ENCODE data around the gene PDGFD.

Gene PDGFD

GRCh38 chr11:103920933-103921332, 243.0 kb downstream of the PDGFD start:
- no peak for DNase-seq (ENCODE audit: low spot score)

GRCh38 chr11:103920449-103920848, 243.5 kb downstream of the PDGFD start:
- DNase-seq (ENCODE audit: low spot score), result peak; percentile 15

DNA sequence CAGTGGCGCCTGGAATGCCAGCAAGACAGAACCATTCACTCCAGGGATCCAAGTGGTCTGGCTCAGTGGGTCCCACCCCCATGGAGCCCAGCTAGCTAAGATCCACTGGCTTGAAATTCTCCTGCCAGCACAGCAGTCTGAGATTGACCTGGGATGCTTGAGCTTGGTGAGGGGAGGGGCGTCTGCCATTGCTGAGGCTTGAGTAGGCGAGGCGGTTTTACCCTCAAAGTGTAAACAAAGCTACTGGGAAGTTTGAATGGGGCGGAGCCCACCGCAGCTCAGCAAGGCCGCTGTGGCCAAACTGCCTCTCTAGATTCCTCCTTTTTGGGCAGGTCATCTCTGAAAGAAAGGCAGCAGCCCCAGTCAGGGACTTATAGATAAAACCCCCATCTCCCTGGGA, 253.2 kb downstream of the PDGFD start:
- no peak for DNase-seq (ENCODE audit: low spot score)

- peak; percentile 43 for DNase-seq (ENCODE audit: low spot score)
Measured at GRCh38 chr11:103907548-103908455, 256.1 kb downstream of the PDGFD start.

- DNase-seq (ENCODE audit: low spot score), result no peak
Measured at GRCh38 chr11:103907136-103907535, 256.8 kb downstream of the PDGFD start.

DNA sequence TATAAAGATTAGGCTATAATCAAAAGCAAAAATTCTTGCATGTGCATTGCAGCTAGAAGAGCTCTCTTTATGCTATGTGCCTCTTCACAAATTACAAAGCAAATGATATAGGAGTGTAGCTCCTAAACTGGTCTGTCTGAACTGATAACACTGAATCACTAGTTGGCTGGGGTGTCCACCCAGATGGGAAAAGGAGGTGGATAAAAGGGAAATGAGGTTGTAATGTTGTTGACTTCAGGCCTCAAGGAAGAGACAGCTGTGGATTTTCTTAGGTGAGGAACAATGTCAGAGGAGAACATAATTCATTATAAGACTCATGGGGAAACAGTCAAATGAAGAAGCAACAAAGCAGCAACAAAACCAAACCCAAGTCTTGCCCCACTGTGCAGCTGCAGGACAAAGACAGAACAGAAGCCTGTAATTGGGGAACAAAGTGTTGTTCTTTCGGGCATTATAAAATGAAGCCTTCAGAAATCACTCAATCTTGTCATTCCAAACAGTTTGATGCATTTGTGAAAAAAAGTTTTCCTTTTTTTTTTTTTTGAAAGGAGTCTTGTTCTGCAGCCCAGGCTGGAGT, 257.6 kb downstream of the PDGFD start:
- DNase-seq (ENCODE audit: low spot score), result no peak

DNA sequence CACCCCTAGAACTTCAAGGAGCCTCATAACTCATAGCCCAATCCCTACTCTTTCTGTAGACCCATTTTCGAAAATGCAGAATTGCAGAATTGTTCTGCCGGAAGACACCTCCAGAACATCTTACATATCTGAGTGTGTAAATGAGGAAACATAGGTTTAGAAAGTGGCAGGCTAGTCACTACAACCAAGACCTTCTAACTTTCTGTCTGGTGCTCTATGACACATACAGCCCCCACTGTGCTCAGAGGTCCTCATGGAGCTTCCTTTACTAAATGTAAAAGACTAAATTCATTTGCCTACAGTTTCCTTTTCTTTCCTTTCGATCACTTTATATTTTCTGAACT, 259.7 kb downstream of the PDGFD start:
- DNase-seq (ENCODE audit: low spot score), result no peak

- DNase-seq (ENCODE audit: low spot score), result no peak
Measured at GRCh38 chr11:103903621-103904323, 260.2 kb downstream of the PDGFD start.

GRCh38 chr11:103902994-103903393, 261.0 kb downstream of the PDGFD start:
- DNase-seq (ENCODE audit: low spot score), result no peak

GRCh38 chr11:103901656-103902055, 262.3 kb downstream of the PDGFD start:
- DNase-seq (ENCODE audit: low spot score), result peak; percentile 23

DNA sequence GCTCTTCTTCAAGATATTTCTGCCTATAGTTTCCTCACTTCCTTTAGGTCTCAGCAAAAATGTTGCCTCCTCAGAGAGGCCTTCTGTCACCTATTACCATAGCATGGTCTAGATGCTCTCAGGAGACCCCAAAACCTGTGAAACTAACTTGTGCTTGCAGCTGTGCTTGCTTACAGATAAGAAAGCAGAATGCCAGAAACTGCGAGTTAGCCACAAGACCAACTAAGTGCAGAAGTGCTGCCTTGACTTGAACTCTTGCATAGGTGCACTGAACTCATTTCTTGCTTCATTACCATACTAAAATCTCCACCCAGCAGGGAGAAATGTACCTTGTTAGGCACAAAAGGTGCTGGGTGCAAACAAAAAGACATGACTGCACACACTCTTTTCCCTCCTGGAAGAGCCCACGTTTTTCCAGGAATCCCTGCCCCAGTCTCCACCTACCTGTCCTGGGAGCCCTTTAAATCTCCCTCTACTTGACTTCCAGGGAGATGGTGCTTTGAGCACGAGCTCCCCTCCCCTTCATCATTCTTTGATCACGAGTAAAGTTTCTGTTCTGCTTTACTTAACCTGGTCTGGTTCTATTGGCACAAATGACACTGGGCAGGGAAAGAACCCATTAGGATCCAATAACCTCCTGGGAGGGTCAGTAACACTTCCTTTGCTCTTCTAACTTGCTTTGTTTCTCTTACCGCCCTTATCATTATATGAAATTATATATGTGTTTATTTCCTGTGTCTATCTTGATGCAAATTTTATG, 265.2 kb downstream of the PDGFD start:
- DNase-seq (ENCODE audit: low spot score), result no peak

DNA sequence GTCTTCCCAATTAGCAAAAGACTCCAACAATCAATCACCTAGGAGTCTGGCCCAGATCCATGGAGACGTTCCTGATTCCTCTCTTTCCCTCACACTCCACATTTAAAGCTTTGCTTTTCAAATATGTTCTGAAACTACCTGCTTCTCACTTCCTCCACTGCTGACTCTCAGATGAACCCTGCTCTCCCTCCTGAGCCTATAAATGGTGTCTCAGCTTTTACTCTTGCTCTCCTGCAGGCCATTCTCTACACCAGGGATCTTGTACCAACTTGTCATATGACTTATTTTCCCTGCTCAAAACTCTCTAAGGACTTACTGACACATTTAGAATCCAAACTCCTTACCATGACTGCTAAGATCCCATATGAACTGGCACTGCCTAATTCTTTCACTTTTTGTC, 265.9 kb downstream of the PDGFD start:
- DNase-seq (ENCODE audit: low spot score), result no peak

DNA sequence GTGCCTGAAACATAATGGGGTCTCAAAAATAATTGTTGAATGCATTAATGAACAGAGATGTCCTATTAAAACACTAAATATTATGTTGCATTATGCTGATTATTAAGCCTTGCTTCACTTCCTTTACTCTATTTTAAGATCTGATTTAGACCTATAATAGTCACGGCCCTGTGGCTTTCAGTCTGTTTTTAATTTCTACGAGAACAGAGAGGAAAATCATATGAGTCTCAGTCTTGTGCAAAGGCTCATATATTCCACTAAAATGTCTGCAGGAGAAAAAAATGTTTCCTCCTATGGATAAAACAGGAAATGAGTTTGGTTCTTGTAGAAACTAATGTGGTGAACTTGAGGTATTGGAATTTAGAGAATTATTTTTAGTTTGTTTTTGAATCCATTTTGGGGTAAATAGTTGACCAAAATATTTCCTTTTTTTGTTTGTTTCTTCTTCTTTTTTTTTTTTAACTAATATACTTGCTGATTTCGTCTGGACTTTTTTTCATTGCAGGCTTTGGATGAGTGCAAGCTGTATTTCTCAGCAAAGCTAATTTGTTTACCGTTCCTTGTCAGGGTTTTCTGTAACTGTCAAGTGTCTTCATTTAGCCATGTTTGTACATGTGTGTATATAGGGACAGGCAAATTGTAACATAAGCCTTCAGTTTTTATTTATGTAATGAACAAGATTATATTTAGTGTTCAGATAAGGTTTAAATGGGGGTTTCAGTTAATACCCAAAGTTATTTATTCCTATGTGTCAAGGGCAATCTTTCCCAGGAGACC, 266.6 kb downstream of the PDGFD start:
- peak; percentile 13 for DNase-seq (ENCODE audit: low spot score)

DNA sequence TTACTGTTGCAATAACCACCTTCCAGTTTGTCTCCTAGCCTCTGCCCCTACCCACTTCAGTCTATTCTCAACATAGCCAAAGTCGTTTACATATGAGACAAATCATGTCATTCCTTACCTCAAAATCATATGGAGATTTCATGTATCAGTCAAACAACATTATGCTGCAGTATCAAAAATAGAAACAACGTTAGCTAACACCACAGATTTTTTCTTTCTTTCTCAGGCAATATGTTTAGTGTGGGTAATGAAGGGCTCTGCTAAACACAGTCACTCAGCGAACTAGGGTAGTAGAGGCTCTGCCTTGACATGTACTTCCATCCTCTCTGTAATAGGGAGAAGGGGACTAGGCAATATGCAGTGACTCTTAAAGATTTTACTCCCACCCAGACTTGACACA, 268.8 kb downstream of the PDGFD start:
- no peak for DNase-seq (ENCODE audit: low spot score)

DNA sequence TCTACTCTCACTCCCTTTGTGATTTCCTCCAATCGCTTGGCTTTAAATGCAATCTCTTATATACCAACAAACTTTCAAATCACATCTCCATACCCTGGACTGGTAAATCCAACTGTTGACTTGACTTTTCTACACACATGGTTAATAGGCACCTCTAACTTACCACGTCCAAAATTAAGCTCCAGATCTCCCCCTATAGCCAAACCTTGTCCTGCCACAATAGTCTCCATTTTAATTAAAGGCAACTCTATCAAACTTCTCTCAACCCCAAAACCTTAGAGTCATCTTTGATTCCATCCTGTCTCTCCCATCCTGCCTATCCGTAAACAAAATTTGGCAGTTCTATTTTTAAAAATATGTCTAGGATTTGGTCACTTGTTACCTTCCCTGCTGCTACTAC, 269.3 kb downstream of the PDGFD start:
- DNase-seq (ENCODE audit: low spot score), result no peak

GRCh38 chr11:103894034-103894433, 269.9 kb downstream of the PDGFD start:
- DNase-seq (ENCODE audit: low spot score), result no peak

DNA sequence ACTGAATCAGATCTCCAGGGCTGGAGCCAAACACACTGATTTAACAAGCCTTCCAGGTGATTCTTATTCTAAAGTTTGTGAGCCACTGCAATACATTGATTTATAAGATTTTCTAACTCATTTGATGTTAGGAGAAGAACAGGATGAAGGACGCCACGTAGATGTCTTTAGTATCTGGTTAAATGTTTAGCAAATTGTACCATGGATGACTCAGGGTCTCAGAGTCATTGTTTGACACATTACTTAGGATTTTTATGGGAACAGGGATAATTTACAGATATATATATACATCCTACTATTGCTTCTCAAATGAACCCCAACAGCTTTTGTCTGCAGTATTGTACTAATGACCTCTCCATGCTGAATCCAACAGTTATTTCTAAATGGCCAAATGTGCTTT, 270.6 kb downstream of the PDGFD start:
- no peak for DNase-seq (ENCODE audit: low spot score)

- peak; percentile 52 for DNase-seq (ENCODE audit: low spot score)
Measured at GRCh38 chr11:103892603-103893002, 271.3 kb downstream of the PDGFD start.

DNA sequence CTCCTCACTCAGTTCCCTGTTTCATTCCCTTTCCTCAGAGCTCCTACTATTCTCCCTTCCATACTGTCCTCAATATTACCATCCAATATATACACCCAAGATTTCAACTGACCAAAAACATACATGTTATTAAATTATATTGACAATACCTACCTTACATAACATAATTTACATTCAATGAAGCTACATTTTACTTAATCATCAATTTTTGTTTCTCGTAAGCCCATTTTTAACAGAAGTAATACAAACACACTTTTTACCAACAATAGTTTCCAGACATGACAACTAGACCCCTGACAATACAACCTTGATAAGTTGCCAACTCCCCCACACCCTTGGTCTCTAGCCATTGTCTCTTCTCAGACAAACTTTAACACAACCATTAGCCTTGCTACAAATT, 273.3 kb downstream of the PDGFD start:
- no peak for DNase-seq (ENCODE audit: low spot score)

GRCh38 chr11:103889679-103890078, 274.3 kb downstream of the PDGFD start:
- DNase-seq (ENCODE audit: low spot score), result no peak

DNA sequence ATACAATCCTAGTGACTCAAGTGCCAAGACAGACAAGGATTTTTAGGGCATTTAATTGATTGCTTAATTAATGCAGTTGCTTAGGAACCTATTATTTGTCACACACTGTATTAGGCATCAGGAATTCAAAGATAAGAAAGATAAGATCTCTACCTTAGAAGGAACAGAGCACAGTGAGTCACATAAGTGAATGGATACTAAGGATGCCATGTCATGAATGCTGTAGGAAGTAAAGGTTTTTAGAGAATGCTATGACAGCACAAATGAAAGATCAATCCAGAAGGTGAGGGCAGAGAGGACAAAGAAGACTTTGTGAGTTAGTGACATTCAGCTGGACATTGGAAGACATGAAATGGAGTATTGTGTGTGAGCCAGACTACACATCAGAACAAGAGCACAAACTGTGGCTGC, 275.4 kb downstream of the PDGFD start:
- DNase-seq (ENCODE audit: low spot score), result no peak

Data from AG20443 (cell line).